GM23338 (cell line): Measurements from ENCODE around the gene SH3D19. TPM values are rescaled to one million over a fixed set of nuclear protein-coding genes. Genes with fewer than 3 reads are reported as not detected.

Experiments used
- ATAC-seq: fragments of 200-7000 bp; cut with Tn5 transposase; 3 replicates; pipeline ENCODE4 v1.9.1; 2020
- DNase-seq: peaks from one replicate; pipeline ENCODE4 v3.0.0-alpha.2; 2015; ENCODE audit warnings: low spot score
- H2AFZ ChIP-seq: fragments of 200-600 bp; sonication (generic); 2 replicates; pipeline ENCODE4 v1.8.0; 2016; ENCODE audit warnings: antibody characterized with exemption, mild to moderate bottlenecking, moderate library complexity
- H3F3A ChIP-seq: fragments of 200-600 bp; sonication (generic); replicated peaks from 2 replicates; pipeline ENCODE4 v1.8.0; 2017; ENCODE audit warnings: antibody characterized with exemption, mixed run types, low read depth
- H3K27ac ChIP-seq: fragments of 200-600 bp; sonication (generic); 2 replicates; pipeline ENCODE4 v1.6.1; 2016; ENCODE audit warnings: low read depth
- H3K27me3 ChIP-seq: fragments of 200-600 bp; sonication (generic); 2 replicates; pipeline ENCODE4 v1.8.0; 2016; ENCODE audit warnings: mild to moderate bottlenecking, mixed run types, moderate library complexity; ENCODE audit not compliant: insufficient read depth
- H3K36me3 ChIP-seq: fragments of 200-600 bp; sonication (generic); 2 replicates; pipeline ENCODE4 v1.8.0; 2016; ENCODE audit warnings: mild to moderate bottlenecking; ENCODE audit not compliant: insufficient read depth
- H3K4me1 ChIP-seq: fragments of 200-600 bp; sonication (generic); 2 replicates; pipeline ENCODE4 v1.8.0; 2016; ENCODE audit warnings: mild to moderate bottlenecking, moderate library complexity; ENCODE audit not compliant: insufficient read depth
- H3K4me2 ChIP-seq: fragments of 200-600 bp; sonication (generic); 2 replicates; pipeline ENCODE4 v1.7.1; 2017; ENCODE audit warnings: mixed run types
- H3K4me3 ChIP-seq: fragments of 200-600 bp; sonication (generic); 2 replicates; pipeline ENCODE4 v1.6.1; 2016; ENCODE audit warnings: mixed run types
- H3K79me2 ChIP-seq: fragments of 200-600 bp; sonication (generic); replicated peaks from 2 replicates; pipeline ENCODE4 v1.8.0; 2017; ENCODE audit warnings: mild to moderate bottlenecking; ENCODE audit not compliant: insufficient read depth
- H3K9me2 ChIP-seq: fragments of 200-600 bp; sonication (generic); 2 replicates; pipeline ENCODE4 v1.8.0; 2017; ENCODE audit not compliant: insufficient read depth
- H4K20me1 ChIP-seq: fragments of 200-600 bp; sonication (generic); replicated peaks from 2 replicates; pipeline ENCODE4 v1.8.0; 2017; ENCODE audit warnings: mild to moderate bottlenecking; ENCODE audit not compliant: insufficient read depth
- H3K27ac Mint-ChIP-seq: 2 replicates; pipeline ENCODE4 v1.8.0; 2020; ENCODE audit warnings: inconsistent platforms, mild to moderate bottlenecking, moderate library complexity, mixed read lengths
- H3K27me3 Mint-ChIP-seq: 3 replicates; pipeline ENCODE4 v1.8.0; 2022; ENCODE audit warnings: low read depth, mild to moderate bottlenecking, moderate library complexity, mixed read lengths, inconsistent platforms; ENCODE audit not compliant: insufficient read depth, poor library complexity
- H3K36me3 Mint-ChIP-seq: 3 replicates; pipeline ENCODE4 v1.8.0; 2021; ENCODE audit warnings: low read depth, mild to moderate bottlenecking, inconsistent platforms, moderate library complexity, mixed read lengths
- H3K4me1 Mint-ChIP-seq: 3 replicates; pipeline ENCODE4 v1.8.0; 2020; ENCODE audit warnings: mild to moderate bottlenecking, inconsistent platforms, mixed read lengths
- H3K4me3 Mint-ChIP-seq: 3 replicates; pipeline ENCODE4 v1.8.0; 2021; ENCODE audit warnings: moderate library complexity, mild to moderate bottlenecking, inconsistent platforms, mixed read lengths
- H3K9me3 Mint-ChIP-seq: 3 replicates; pipeline ENCODE4 v1.8.0; 2020; ENCODE audit warnings: moderate library complexity, mild to moderate bottlenecking, inconsistent platforms, mixed read lengths
- CREB1 ChIP-seq: fragments of 250-450 bp; sonication (Bioruptor Pico); IDR thresholded peaks from 2 replicates; pipeline ENCODE4 v1.5.0; 2020; ENCODE audit warnings: low read depth, mild to moderate bottlenecking, moderate library complexity
- CTCF ChIP-seq, 2 experiments: fragments of 200-600 bp in 1 of 2; sonication (generic) in 1 of 2; conservative IDR thresholded peaks; 2 replicates each; pipeline versions ENCODE4 v1.5.1 to v1.6.1; 2016 to 2017; ENCODE audit warnings: antibody characterized with exemption in 2 of 2, low read depth in 2 of 2, mild to moderate bottlenecking in 2 of 2, moderate library complexity in 1 of 2
- ETS1 ChIP-seq: IDR thresholded peaks from 2 replicates; pipeline ENCODE4 v1.6.1; 2016; ENCODE audit warnings: antibody characterized with exemption
- EZH2 ChIP-seq: fragments of 200-600 bp; sonication (generic); IDR thresholded peaks from one replicate; pipeline ENCODE4 v1.8.0; 2017; ENCODE audit warnings: antibody characterized with exemption, mild to moderate bottlenecking, low read depth; ENCODE audit not compliant: unreplicated experiment
- EZH2phosphoT487 ChIP-seq: fragments of 200-600 bp; sonication (generic); IDR thresholded peaks from one replicate; pipeline ENCODE4 v1.8.1; 2018; ENCODE audit warnings: antibody characterized with exemption; ENCODE audit not compliant: unreplicated experiment
- JUNB ChIP-seq: IDR thresholded peaks from one replicate; pipeline ENCODE4 v1.6.1; 2016; ENCODE audit warnings: antibody characterized with exemption; ENCODE audit not compliant: unreplicated experiment
- NANOG ChIP-seq: IDR thresholded peaks from 2 replicates; pipeline ENCODE4 v1.6.1; 2016; ENCODE audit warnings: antibody characterized with exemption, borderline replicate concordance
- POLR2AphosphoS5 ChIP-seq: IDR thresholded peaks from 2 replicates; pipeline ENCODE4 v1.6.1; 2016; ENCODE audit warnings: antibody characterized with exemption, low read depth
- REST ChIP-seq: IDR thresholded peaks from one replicate; pipeline ENCODE4 v1.6.1; 2018; ENCODE audit warnings: antibody characterized with exemption; ENCODE audit not compliant: unreplicated experiment
- ZNF114 ChIP-seq: fragments of 250-450 bp; sonication (Bioruptor Pico); IDR thresholded peaks from 2 replicates; pipeline ENCODE4 v1.5.0; 2020; ENCODE audit warnings: mild to moderate bottlenecking, moderate library complexity
- ZNF331 ChIP-seq: fragments of 250-450 bp; sonication (Bioruptor Pico); IDR thresholded peaks from 2 replicates; pipeline ENCODE4 v1.5.0; 2020; ENCODE audit warnings: low read depth, mild to moderate bottlenecking, moderate library complexity
- ZNF462 ChIP-seq: fragments of 250-450 bp; sonication (Bioruptor Pico); IDR thresholded peaks from 2 replicates; pipeline ENCODE4 v1.5.0; 2020; ENCODE audit warnings: mild to moderate bottlenecking, moderate library complexity
- polyA plus RNA-seq: library from polyadenylated mRNA; unstranded; fragments of >200 nt; fragmentation: Nextera tagmentation; extraction: Ambion mirVana; gene quantifications from 2 replicates; pipeline ENCODE4 v1.2.1, GENCODE V29; 2016
- total RNA-seq: library from RNA; depleted of rRNA; stranded (reverse); fragments of >200 nt; shearing (Covaris generic); gene quantifications from 2 replicates; pipeline ENCODE4 v1.2.3, GENCODE V29; 2014

The SH3D19 gene
- total and polyA plus RNA-seq, 2 experiments from 2014 or later, result 25.3 to 57.4 TPM

- H3K9me2 ChIP-seq, result no peaks in the 10 kb centered on the region
Measured at GRCh38 chr4:151215295-151215694, 110.1 kb downstream of the SH3D19 start.

More at GRCh38 chr4:151215295-151215694, 110.1 kb downstream of the SH3D19 start:
- H4K20me1 ChIP-seq, result no peaks in the 10 kb centered on the region
- H3K27me3 Mint-ChIP-seq, result peaks cover 2% of the 10 kb centered on the region
- no peak overlapping the region for H3K4me2 ChIP-seq
- H3K36me3 ChIP-seq, result no peaks in the 10 kb centered on the region
- no peak overlapping the region for H3K4me3 ChIP-seq
- no peak overlapping the region for H3K4me3 Mint-ChIP-seq
- H3K36me3 Mint-ChIP-seq, result peaks cover 22% of the 10 kb centered on the region
- H2AFZ ChIP-seq, result no peak overlapping the region
- no peaks in the 10 kb centered on the region for H3F3A ChIP-seq
- H3K9me3 Mint-ChIP-seq, result peaks cover 8% of the 10 kb centered on the region
- peaks cover 11% of the 10 kb centered on the region for H3K4me1 Mint-ChIP-seq
- H3K27ac Mint-ChIP-seq, result no peak overlapping the region
- H3K4me1 ChIP-seq, result peaks cover 8% of the 10 kb centered on the region
- TF ChIP-seq EZH2 (no peak), ZNF331 (CRISPR knock-in tag) (no peak), POLR2AphosphoS5 (no peak), CREB1 (CRISPR knock-in tag) (no peak), JUNB (no peak), REST (no peak), ETS1 (no peak), NANOG (no peak), ZNF462 (CRISPR knock-in tag) (no peak), ZNF114 (CRISPR knock-in tag) (no peak), EZH2phosphoT487 (no peak), CTCF (conservative IDR thresholded peaks at IDR 0.05; ENCODE audit: low read depth in 2 of 2) (no peak)
- H3K27me3 ChIP-seq, result no peaks in the 10 kb centered on the region
- no peak for DNase-seq
- ATAC-seq, result no peak
- no peak overlapping the region for H3K27ac ChIP-seq
- peaks cover 11% of the 10 kb centered on the region; the same call in 1 of the 2 replicates for H3K79me2 ChIP-seq
